OCI-M1 (cell line): Measurements from ENCODE around the gene MARS2.
"Not testable (repeated sequence)": the region's sequence is repeated elsewhere in the genome, so short reads cannot be mapped to it uniquely, and the experiment has no call there.

Experiments
- DNase-seq: peaks from one replicate; lab custom pipeline; 2025; lab: John Stamatoyannopoulos, UW

MARS2 gene

DNA sequence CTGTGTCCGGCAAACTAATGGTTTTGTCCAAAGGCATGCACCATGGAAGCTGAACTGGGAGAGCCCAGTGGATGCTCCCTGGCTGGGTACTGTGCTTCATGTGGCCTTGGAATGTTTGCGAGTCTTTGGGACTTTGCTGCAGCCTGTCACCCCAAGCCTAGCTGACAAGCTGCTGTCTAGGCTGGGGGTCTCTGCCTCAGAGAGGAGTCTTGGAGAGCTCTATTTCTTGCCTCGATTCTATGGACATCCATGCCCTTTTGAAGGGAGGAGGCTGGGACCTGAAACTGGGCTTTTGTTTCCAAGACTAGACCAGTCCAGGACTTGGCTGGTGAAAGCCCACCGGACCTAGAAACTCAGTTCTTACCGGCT lies 1.7 kb downstream of the MARS2 start:
- no peak for DNase-seq

DNA sequence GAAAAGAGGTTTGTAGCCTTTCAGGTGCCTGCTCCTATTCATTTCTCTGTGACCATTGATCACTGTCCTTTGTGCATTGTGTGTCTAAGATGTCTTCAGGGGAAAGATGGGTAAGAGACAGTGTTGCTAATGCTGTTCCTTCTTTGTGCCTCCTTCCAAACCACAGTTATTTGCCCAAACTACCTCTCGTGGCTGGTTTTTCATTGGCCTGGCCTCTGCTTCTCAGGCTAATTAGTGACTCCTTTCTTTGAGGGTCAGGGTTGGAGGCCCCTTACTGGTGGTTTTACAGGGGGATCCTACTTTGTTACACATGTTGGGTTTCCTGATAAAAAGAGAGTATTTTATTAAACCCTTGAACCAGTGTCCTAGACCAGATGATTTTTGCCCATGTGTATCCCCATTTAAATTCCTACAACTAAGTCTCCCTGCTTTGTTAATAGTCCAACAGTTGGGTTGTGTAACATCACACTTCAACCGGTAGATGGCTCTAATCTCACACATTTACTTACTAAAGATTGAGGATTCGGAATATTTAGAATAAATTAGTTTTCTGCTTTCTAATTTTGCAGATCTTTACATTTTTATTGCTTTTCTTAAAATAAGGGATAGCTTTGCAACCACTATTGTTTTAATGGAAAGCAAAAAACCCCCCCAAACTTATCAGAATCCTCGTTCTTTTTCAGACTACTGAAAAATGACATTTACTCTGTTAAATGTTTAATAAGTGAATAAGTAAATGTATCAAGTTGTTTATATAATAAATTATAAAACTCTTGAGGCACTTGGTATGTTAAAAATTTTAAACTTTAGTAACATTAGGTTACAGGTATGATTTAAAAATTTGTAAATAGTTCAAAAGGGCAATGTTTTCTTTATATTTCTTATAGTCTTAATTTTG lies 2.4 kb downstream of the MARS2 start:
- peak; percentile 78 for DNase-seq

DNA sequence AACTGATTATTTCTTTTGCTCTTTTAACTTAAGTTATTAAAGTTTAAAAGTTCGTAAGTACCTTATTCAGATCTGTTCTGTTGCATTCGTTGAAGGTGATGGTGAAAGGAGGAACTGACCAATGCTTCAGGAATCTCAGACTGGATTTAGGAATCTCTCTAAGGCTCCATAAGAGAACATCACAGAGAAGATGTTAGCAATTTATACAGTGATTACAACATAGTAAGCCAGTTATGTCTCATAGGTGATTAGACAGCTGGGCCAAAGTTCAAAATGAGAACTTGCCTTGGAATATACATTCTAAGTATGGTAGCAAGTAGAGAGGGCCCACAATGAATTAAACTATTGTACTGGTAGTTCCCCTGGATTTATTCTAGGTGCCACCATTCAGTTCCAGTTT lies 3.2 kb downstream of the MARS2 start:
- peak; percentile 27 for DNase-seq

DNA sequence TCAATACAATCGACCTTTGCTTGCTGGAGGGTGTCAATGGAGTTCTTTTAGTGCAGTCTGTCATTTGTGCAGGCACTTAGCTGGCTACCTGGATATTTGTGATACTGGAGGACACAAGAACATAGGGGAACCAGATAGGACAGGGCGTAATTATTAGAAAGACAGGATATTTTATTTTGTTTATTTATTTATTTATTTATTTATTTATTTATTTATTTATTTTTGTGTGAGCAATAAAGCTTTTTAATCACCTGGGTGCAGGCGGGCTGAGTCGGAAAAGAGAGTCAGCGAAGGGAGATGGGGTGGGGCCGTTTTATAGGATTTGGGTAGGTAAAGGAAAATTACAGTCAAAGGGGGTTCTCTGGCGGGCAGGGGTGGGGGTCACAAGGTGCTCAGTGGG lies 4.0 kb downstream of the MARS2 start:
- DNase-seq = not testable (repeated sequence)

DNA sequence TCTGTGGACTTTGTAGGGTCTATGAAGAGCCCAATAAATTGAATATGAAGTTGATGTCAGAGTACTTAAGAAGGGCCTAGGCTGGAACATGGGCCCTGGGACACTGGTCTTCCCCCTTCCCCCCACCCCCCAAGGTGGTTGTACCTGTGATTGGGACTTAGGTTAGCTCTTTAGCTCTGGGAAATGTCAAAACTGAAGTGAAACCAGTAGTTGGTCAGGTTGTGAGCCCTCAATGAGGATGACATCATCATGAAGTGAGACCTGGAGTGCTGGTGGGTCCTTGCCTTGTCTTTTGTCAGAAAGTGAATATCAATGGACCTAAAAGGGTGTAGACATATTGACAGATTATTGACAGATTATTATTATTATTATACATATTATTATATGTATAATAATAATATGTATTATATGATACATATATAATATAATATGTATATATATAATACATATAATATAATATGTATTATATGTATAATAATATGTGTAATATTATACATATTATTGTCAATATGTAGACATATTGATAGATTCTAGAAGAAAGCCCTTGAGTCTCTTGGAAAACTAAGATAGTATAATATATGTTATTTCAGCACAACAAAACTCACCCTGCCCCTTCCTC lies 5.4 kb downstream of the MARS2 start:
- DNase-seq = peak; percentile 32

DNA sequence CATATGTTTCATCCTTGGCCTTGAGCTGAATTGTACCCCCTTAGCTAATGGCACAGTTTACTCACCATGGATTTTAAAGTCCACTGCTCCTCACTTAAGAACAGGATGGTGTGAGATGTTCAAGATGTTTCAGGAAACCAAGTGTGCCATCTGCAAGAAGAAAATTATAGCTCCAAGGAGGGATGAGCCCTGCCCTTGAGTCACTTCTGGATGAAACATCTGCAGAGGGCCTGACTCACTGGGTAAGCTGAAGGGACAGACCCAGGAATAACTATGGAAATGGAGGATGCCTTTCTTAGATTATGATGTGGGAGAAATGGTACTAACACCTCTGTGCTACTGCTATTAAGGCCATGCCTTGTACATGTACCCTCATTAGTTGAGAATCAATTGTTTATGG lies 6.4 kb downstream of the MARS2 start:
- DNase-seq = no peak

DNA sequence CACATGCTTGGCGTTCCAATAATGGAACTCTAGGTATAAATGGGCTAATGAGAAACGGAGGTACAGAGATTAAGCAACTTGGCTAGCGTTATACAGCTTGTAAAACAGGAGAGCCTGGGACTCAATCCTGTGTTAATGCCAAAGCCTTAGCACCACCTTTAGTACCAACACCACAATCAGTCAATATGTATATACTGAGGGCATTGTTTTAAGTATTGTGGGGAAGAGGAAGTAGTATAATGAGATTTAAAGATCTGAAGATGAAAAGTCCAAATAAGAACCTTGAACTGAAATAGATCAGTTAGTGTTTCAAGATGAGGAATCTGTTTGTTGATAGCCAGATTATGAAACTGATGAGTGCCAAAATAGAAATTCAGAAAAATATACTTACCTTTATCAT lies 8.1 kb downstream of the MARS2 start:
- no peak for DNase-seq

DNA sequence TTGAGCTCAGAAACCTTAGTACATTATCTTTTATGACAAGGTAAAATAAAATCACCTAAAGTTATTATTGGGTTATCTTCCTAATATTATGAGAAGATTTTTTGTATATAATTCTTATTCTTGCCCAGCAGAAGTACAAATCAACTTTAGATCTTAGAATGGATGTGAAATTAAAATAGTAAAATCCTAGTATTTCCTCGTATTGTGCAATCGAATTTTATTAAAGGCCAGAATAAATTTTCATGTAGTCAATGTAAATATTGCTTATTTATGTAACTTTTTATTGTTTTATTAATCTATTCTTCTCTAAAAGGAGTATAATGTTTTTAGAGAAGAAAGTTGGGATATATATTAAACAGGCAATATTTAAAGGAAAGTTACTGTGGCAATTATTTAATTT lies 12.7 kb downstream of the MARS2 start:
- DNase-seq = no peak

DNA sequence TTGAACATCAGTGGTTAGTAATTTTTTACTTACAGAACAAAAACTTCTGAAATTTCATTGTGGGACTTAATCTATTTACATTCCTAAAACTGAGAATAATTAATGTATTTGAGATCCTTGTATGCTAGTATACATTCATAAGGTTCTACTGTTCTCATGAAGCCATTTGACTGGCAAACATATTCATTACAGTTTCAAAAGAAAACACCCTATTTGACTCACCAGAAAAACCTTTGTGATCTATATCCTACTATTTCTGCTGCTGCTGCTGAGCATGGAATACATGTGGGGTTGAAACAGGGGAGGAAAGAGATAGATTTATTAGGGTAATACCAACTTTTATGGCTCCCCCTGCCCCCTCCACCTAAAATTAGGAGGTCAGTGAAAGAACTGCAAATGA lies 21.8 kb downstream of the MARS2 start:
- no peak for DNase-seq

DNA sequence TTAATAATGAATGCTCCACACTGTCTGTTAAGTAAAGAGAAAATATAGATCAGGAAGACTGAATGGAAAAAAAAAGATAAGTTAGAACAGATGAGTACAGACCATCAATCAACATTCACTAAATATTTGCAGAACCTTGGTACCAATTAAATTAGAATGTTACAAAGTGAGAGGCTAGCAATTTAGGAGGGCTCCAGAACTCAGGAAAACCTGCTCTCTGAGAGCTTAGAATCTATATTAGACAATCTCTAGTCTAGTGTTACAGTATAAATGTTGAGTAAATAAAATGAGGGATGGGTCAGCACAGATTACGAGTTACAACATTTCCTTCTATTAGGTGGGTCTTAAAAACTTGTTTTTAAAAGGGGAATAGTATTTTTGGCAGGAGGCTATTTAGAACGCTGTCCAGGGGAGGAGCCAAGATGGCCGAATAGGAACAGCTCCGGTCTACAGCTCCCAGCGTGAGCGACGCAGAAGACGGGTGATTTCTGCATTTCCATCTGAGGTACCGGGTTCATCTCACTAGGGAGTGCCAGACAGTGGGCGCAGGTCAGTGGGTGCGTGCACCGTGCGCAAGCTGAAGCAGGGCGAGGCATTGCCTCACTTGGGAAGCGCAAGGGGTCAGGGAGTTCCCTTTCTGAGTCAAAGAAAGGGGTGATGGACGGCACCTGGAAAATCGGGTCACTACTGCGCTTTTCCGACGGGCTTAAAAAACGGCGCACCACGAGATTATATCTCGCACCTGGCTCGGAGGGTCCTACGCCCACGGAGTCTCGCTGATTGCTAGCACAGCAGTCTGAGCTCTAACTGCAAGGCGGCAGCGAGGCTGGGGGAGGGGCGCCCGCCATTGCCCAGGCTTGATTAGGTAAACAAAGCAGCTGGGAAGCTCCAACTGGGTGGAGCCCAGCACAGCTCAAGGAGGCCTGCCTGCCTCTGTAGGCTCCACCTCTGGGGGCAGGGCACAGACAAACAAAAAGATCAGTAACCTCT lies 23.7 kb downstream of the MARS2 start:
- not testable (repeated sequence) for DNase-seq

DNA sequence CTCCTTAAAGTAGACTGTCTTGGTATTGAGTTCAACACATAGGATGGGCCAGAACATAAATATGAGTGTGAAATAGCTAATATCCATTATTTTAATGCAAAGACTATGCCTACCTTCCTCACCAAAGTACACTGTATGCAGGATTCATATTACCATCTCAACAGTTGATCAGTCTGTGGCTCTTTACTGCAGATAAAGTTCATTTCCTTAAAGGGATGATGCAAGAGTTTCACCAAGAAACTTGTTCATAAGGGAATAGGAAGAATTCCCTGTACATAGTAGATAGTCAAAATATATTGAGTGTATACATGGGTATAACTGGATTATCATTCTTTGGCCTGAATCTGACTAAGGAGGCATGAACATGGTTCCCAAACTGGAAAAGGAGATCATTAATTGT lies 35.0 kb downstream of the MARS2 start:
- peak; percentile 84 for DNase-seq
